Neural cell (in vitro differentiated cells): ENCODE results near the gene P2RX5. TPM values are rescaled to one million over a fixed set of nuclear protein-coding genes. Genes with fewer than 3 reads are reported as not detected.

Experiments used
- H2AFZ ChIP-seq: fragments of 200-600, 300-800 bp; sonication (generic), shearing (Covaris generic); 2 replicates; pipeline ENCODE4 v1.6.0; 2014; ENCODE audit warnings: low read depth, mild to moderate bottlenecking, antibody characterized with exemption, low read length, moderate library complexity
- H3F3A ChIP-seq: fragments of 200-600 bp; shearing (Covaris generic); 2 replicates; pipeline ENCODE4 v1.6.1; 2016; ENCODE audit warnings: mild to moderate bottlenecking, moderate library complexity, mixed read lengths, antibody characterized with exemption, low read length; ENCODE audit not compliant: insufficient read depth, poor library complexity, severe bottlenecking
- H3K27ac ChIP-seq: fragments of 200-600, 300-800 bp; sonication (generic), shearing (Covaris generic); 2 replicates; pipeline ENCODE4 v1.5.1; 2014; ENCODE audit warnings: mild to moderate bottlenecking, low read length, moderate library complexity
- H3K27me3 ChIP-seq: fragments of 300-800, 200-600 bp; sonication (generic), shearing (Covaris generic); 2 replicates; pipeline ENCODE4 v1.6.0; 2014; ENCODE audit warnings: mild to moderate bottlenecking, low read depth, low read length, moderate library complexity; ENCODE audit not compliant: insufficient read depth
- H3K36me3 ChIP-seq: fragments of 300-800, 200-600 bp; sonication (generic), shearing (Covaris generic); 2 replicates; pipeline ENCODE4 v1.5.1; 2014; ENCODE audit warnings: mild to moderate bottlenecking, antibody characterized with exemption, low read length, moderate library complexity; ENCODE audit not compliant: insufficient read depth
- H3K4me2 ChIP-seq: fragments of 300-800, 200-600 bp; sonication (generic), shearing (Covaris generic); 2 replicates; pipeline ENCODE4 v1.6.0; 2014; ENCODE audit warnings: mild to moderate bottlenecking, low read length
- H3K4me3 ChIP-seq: fragments of 300-800, 200-600 bp; sonication (generic), shearing (Covaris generic); 2 replicates; pipeline ENCODE4 v1.5.1; 2014; ENCODE audit warnings: mild to moderate bottlenecking, low read length, moderate library complexity
- H3K79me2 ChIP-seq: fragments of 200-600 bp; shearing (Covaris generic); replicated peaks from 2 replicates; pipeline ENCODE4 v1.6.0; 2014; ENCODE audit warnings: mild to moderate bottlenecking, low read length, moderate library complexity; ENCODE audit not compliant: insufficient read depth
- H3K9ac ChIP-seq: fragments of 300-800, 200-600 bp; sonication (generic), shearing (Covaris generic); 2 replicates; pipeline ENCODE4 v1.6.1; 2016; ENCODE audit warnings: mild to moderate bottlenecking, low read length, mixed read lengths
- H3K9me2 ChIP-seq: fragments of 200-600 bp; shearing (Covaris generic); 2 replicates; pipeline ENCODE4 v1.6.1; 2016; ENCODE audit warnings: mild to moderate bottlenecking, low read length, mixed read lengths; ENCODE audit not compliant: insufficient read depth
- H3K9me3 ChIP-seq: fragments of 200-600, 300-800 bp; sonication (generic), shearing (Covaris generic); 2 replicates; pipeline ENCODE4 v1.6.1; 2016; ENCODE audit warnings: mild to moderate bottlenecking, mixed run types, low read length, moderate library complexity, mixed read lengths
- H4K20me1 ChIP-seq: fragments of 200-600 bp; shearing (Covaris generic); 2 replicates; pipeline ENCODE4 v1.6.1; 2016; ENCODE audit warnings: mild to moderate bottlenecking, mixed run types; ENCODE audit not compliant: insufficient read depth
- CTCF ChIP-seq: fragments of 450-650 bp; IDR thresholded peaks from 2 replicates; pipeline ENCODE4 v1.5.1; 2014; ENCODE audit warnings: antibody characterized with exemption, mild to moderate bottlenecking, moderate library complexity; ENCODE audit not compliant: poor library complexity, severe bottlenecking
- EP300 ChIP-seq: fragments of 450-650 bp; conservative IDR thresholded peaks from 2 replicates; pipeline ENCODE4 v1.6.1; 2014; ENCODE audit warnings: antibody characterized with exemption, mild to moderate bottlenecking, moderate library complexity; ENCODE audit not compliant: poor library complexity, severe bottlenecking
- EZH2 ChIP-seq: fragments of 200-600, 300-800 bp; shearing (Covaris generic), sonication (generic); IDR thresholded peaks from 2 replicates; pipeline ENCODE4 v1.6.1; 2014; ENCODE audit warnings: antibody characterized with exemption, low read length, borderline replicate concordance, mild to moderate bottlenecking; ENCODE audit not compliant: insufficient read depth, poor library complexity, severe bottlenecking
- MXI1 ChIP-seq: fragments of 450-650 bp; conservative IDR thresholded peaks from 2 replicates; pipeline ENCODE4 v1.6.1; 2014; ENCODE audit warnings: antibody characterized with exemption, mild to moderate bottlenecking; ENCODE audit not compliant: poor library complexity, severe bottlenecking
- POLR2AphosphoS5 ChIP-seq: IDR thresholded peaks from 2 replicates; pipeline ENCODE4 v1.6.1; 2012
- RAD21 ChIP-seq: fragments of 450-650 bp; conservative IDR thresholded peaks from 2 replicates; pipeline ENCODE4 v1.6.1; 2014; ENCODE audit warnings: antibody characterized with exemption, mild to moderate bottlenecking, moderate library complexity
- REST ChIP-seq: IDR thresholded peaks from 2 replicates; pipeline ENCODE4 v1.6.1; 2012; ENCODE audit warnings: borderline replicate concordance
- SMC3 ChIP-seq: fragments of 450-650 bp; conservative IDR thresholded peaks from 2 replicates; pipeline ENCODE4 v1.6.1; 2014; ENCODE audit warnings: antibody characterized with exemption, mild to moderate bottlenecking, moderate library complexity; ENCODE audit not compliant: poor library complexity
- TAF1 ChIP-seq: IDR thresholded peaks from 2 replicates; pipeline ENCODE4 v1.6.1; 2012; ENCODE audit warnings: low read depth
- polyA plus RNA-seq: library from polyadenylated mRNA; depleted of rRNA; stranded (reverse); fragments of >200 nt; gene quantifications from 2 replicates; pipeline ENCODE4 v1.2.3, GENCODE V29; 2014

P2RX5 gene
- polyA plus RNA-seq, 1 donor from 2014 or later: 7.0 TPM

- no peaks in the 10 kb centered on the region for H3K36me3 ChIP-seq
- no peak overlapping the region for H3K4me2 ChIP-seq
- no peaks in the 10 kb centered on the region for H3K9me3 ChIP-seq
- TF ChIP-seq EZH2: no peak
- TF ChIP-seq RAD21: no peak
- no peak for TF ChIP-seq MXI1
- no peak for TF ChIP-seq EP300
- no peak for TF ChIP-seq POLR2AphosphoS5
- no peak for TF ChIP-seq REST
- no peak for TF ChIP-seq TAF1
- no peak for TF ChIP-seq SMC3
- no peak for TF ChIP-seq CTCF
- H2AFZ ChIP-seq: no peak overlapping the region
- H3K4me3 ChIP-seq: no peak overlapping the region
- H3K27ac ChIP-seq: no peak overlapping the region
- H3F3A ChIP-seq: no peaks in the 10 kb centered on the region
- H3K79me2 ChIP-seq: no peaks in the 10 kb centered on the region
- no peaks in the 10 kb centered on the region for H3K27me3 ChIP-seq
- H3K9ac ChIP-seq: no peak overlapping the region
- no peaks in the 10 kb centered on the region for H4K20me1 ChIP-seq
- H3K9me2 ChIP-seq: no peaks in the 10 kb centered on the region
Measured at GRCh38 chr17:3656755-3657587, 39.0 kb downstream of the P2RX5 start.

- Histone ChIP-seq H3F3A (no peaks in the 10 kb centered on the region), H3K4me3 (no peak overlapping the region), H3K4me2 (no peak overlapping the region), H3K36me3 (no peaks in the 10 kb centered on the region), H3K9ac (no peak overlapping the region), H3K79me2 (no peaks in the 10 kb centered on the region), H2AFZ (no peak overlapping the region), H3K9me2 (no peaks in the 10 kb centered on the region), H3K9me3 (no peaks in the 10 kb centered on the region), H3K27ac (no peak overlapping the region), H3K27me3 (no peaks in the 10 kb centered on the region), H4K20me1 (no peaks in the 10 kb centered on the region)
- TF ChIP-seq MXI1 (no peak), TAF1 (no peak), EP300 (no peak), EZH2 (no peak), CTCF (no peak), POLR2AphosphoS5 (no peak), RAD21 (no peak), REST (no peak), SMC3 (no peak)
Measured at GRCh38 chr17:3656353-3656752, 39.6 kb downstream of the P2RX5 start.
